HepG2 (cell line): Measurements from ENCODE around the gene CLIC4. TPM values are rescaled to one million over a fixed set of nuclear protein-coding genes. Genes with fewer than 3 reads are reported as not detected.
"Not testable (repeated sequence)": the region's sequence is repeated elsewhere in the genome, so short reads cannot be mapped to it uniquely, and the experiment has no call there.

Experiments
- ATAC-seq: fragments of 200-7000 bp; cut with Tn5 transposase; 3 replicates; pipeline ENCODE4 v1.9.1; 2020; ENCODE audit warnings: mild to moderate bottlenecking, moderate library complexity
- BruUV-seq: library from RNA; stranded (reverse); fragments of 400-500 nt; replicated peaks from 2 replicates; lab custom pipeline; 2021; lab: Mats Ljungman, UMichigan
- CTCF ChIA-PET: fragments of 300-600 bp; formaldehyde crosslinking; extraction: SDS; loops from one replicate; lab custom pipeline; 2021; ENCODE audit warnings: low total read pairs, inconsistent platforms, low intra/inter-chr PET ratio; lab: Yijun Ruan, JAX
- POLR2A ChIA-PET: fragments of 350-600 bp; sonication (Branson Sonifier 250); formaldehyde crosslinking; loops from one replicate; lab custom pipeline; 2020; ENCODE audit warnings: antibody characterized with exemption, inconsistent platforms; lab: Yijun Ruan, JAX
- DNase-seq: peaks from one replicate; pipeline ENCODE4 v3.0.0-alpha.2; 2015; ENCODE audit warnings: low spot score
- FAIRE-seq: peaks from 3 replicates; lab custom pipeline; 2011; peaks lifted over from hg19 to GRCh38; lab: Jason Lieb, UNC
- H2AFZ ChIP-seq: one replicate; pipeline ENCODE4 v1.6.1; 2011; ENCODE audit warnings: low read length, inconsistent platforms
- H3K27ac ChIP-seq: fragments of 300-600 bp; 3 replicates; pipeline ENCODE4 v1.8.0; 2011; ENCODE audit warnings: mixed run types, mild to moderate bottlenecking, mixed read lengths, low read length, inconsistent platforms; ENCODE audit not compliant: insufficient read depth; ENCODE audit errors: extremely low read length
- H3K27me3 ChIP-seq, 2 experiments: fragments of 200-600 bp in 1 of 2; 2 replicates in 1 of 2; 3 replicates in 1 of 2; pipeline versions ENCODE4 v1.6.0 to v1.8.0; 2011; ENCODE audit warnings: low read length in 2 of 2, mild to moderate bottlenecking in 2 of 2, moderate library complexity in 2 of 2, inconsistent platforms in 1 of 2; ENCODE audit not compliant: insufficient read depth in 2 of 2, control insufficient read depth in 1 of 2
- H3K36me3 ChIP-seq, 2 experiments: fragments of 200-600 bp in 1 of 2; replicated peaks in 1 of 2; 2 replicates in 1 of 2; 3 replicates in 1 of 2; pipeline versions ENCODE4 v1.5.1 to v1.8.0; 2011; ENCODE audit warnings: low read length in 2 of 2, inconsistent platforms in 1 of 2; ENCODE audit not compliant: insufficient read depth in 2 of 2, control insufficient read depth in 1 of 2
- H3K4me1 ChIP-seq: 2 replicates; pipeline ENCODE4 v1.5.1; 2012; ENCODE audit warnings: low read length, inconsistent platforms; ENCODE audit not compliant: insufficient read depth
- H3K4me2 ChIP-seq: 2 replicates; pipeline ENCODE4 v1.6.0; 2011; ENCODE audit warnings: low read depth, low read length, inconsistent platforms
- H3K4me3 ChIP-seq, 3 experiments: fragments of 200-600 bp in 1 of 3; sonication (generic), shearing (Covaris generic) in 1 of 3; replicated peaks in 1 of 3; 2 replicates each; pipeline ENCODE4 v1.5.1; 2011 to 2016; ENCODE audit warnings: low read length in 3 of 3, inconsistent platforms in 2 of 3, low read depth in 2 of 3, mild to moderate bottlenecking in 2 of 3, control low read depth in 1 of 3, mixed read lengths in 1 of 3; ENCODE audit not compliant: insufficient read depth in 1 of 3
- H3K79me2 ChIP-seq: one replicate; pipeline ENCODE4 v1.6.1; 2011; ENCODE audit warnings: low read length, inconsistent platforms; ENCODE audit not compliant: insufficient read depth
- H3K9ac ChIP-seq: 2 replicates; pipeline ENCODE4 v1.6.0; 2011; ENCODE audit warnings: mild to moderate bottlenecking, low read depth, low read length, inconsistent platforms; ENCODE audit not compliant: insufficient read depth
- H3K9me3 ChIP-seq: 2 replicates; pipeline ENCODE4 v1.5.1; 2012; ENCODE audit warnings: mild to moderate bottlenecking, low read length
- H4K20me1 ChIP-seq: 2 replicates; pipeline ENCODE4 v1.6.0; 2011; ENCODE audit warnings: inconsistent platforms, mild to moderate bottlenecking, low read length, moderate library complexity; ENCODE audit not compliant: insufficient read depth
- DPF2 ChIP-seq: sonication (generic); formaldehyde crosslinking; IDR thresholded peaks from 2 replicates; pipeline ENCODE4 v1.4.0; 2020; ENCODE audit warnings: mild to moderate bottlenecking, low read depth, missing genetic modification reagents, borderline replicate concordance
- NCOA1 ChIP-seq: sonication (generic); formaldehyde crosslinking; IDR thresholded peaks from 2 replicates; pipeline ENCODE4 v1.9.0; 2021; ENCODE audit warnings: missing genetic modification reagents
- RAD21 ChIP-seq: fragments of 450-650 bp; formaldehyde crosslinking; IDR thresholded peaks from 2 replicates; pipeline ENCODE4 v1.5.0; 2020; ENCODE audit warnings: mild to moderate bottlenecking
- SCMH1 ChIP-seq: sonication (generic); formaldehyde crosslinking; IDR thresholded peaks from 2 replicates; pipeline ENCODE4 v1.9.0; 2021; ENCODE audit warnings: missing genetic modification reagents, mild to moderate bottlenecking, borderline replicate concordance
- SIX1 ChIP-seq: sonication (generic); formaldehyde crosslinking; IDR thresholded peaks from 2 replicates; pipeline ENCODE4 v1.4.0; 2020; ENCODE audit warnings: missing genetic modification reagents, borderline replicate concordance
- ZFP90 ChIP-seq: sonication (generic); formaldehyde crosslinking; IDR thresholded peaks from 2 replicates; pipeline ENCODE4 v1.8.0; 2022; ENCODE audit warnings: missing genetic modification reagents, mild to moderate bottlenecking, inconsistent platforms, borderline replicate concordance
- ZNF510 ChIP-seq: sonication (generic); formaldehyde crosslinking; IDR thresholded peaks from 2 replicates; pipeline ENCODE4 v1.4.0; 2020; ENCODE audit warnings: low read depth, mild to moderate bottlenecking, missing genetic modification reagents
- ZNF589 ChIP-seq: sonication (generic); formaldehyde crosslinking; conservative IDR thresholded peaks from 2 replicates; pipeline ENCODE4 v1.8.0; 2022; ENCODE audit warnings: mild to moderate bottlenecking, moderate library complexity, missing genetic modification reagents
- WGBS: methylation state at CpG from one replicate; pipeline ENCODE4 v1.1.6; 2017; ENCODE audit warnings: low lambda C conversion rate; 5-methylcytosine and 5-hydroxymethylcytosine counted together
- in situ Hi-C: cut with HindIII; loops from 2 replicates; pipeline ENCODE4 v1.10.0; 2017; ENCODE audit warnings: low pct_unique_long_range_greater_than_20kb; ENCODE audit not compliant: extremely low pct_ligation_motif_present
- intact Hi-C: fragments of 100-400 bp; cut with micrococcal nuclease; formaldehyde crosslinking; loops from one replicate; pipeline ENCODE4 v1.10.0; 2022; ENCODE audit not compliant: unreplicated experiment
- polyA plus RNA-seq, 8 experiments: library from polyadenylated mRNA; depleted of rRNA in 3 of 8; stranded (reverse) in 7 of 8; unstranded in 1 of 8; fragments of >200 nt; fragmentation: Illumina TruSeq in 4 of 8; extraction: Trizol in 4 of 8; gene quantifications; 2 replicates each; pipeline versions ENCODE4 v1.2.1 to v1.2.3, GENCODE V29; 2011 to 2016; ENCODE audit warnings: low read depth in 4 of 8, missing spikeins in 1 of 8, mixed read lengths in 1 of 8; ENCODE audit not compliant: insufficient read depth in 1 of 8
- total RNA-seq, 5 experiments: library from RNA; depleted of rRNA; stranded (reverse); fragments of >200 nt; fragmentation: Illumina TruSeq; extraction: Trizol; gene quantifications; 2 replicates each; pipeline ENCODE4 v1.2.3, GENCODE V29; 2016; ENCODE audit warnings: low read depth in 1 of 5

CLIC4 gene
- total and polyA plus RNA-seq, 2 of the 13 experiments (the other 11 are each of a cell fraction or from before 2014, with no cell fraction given): 23.3 to 77.4 TPM

GRCh38 chr1:24754229-24754628 is 9.0 kb downstream of the CLIC4 start (continued):
- TF ChIP-seq SIX1 (CRISPR knock-in tag) (no peak), RAD21 (no peak), DPF2 (CRISPR knock-in tag) (no peak), NCOA1 (CRISPR knock-in tag) (no peak), ZNF589 (CRISPR knock-in tag) (no peak), ZNF510 (CRISPR knock-in tag) (no peak)

- CTCF ChIA-PET, FAIRE-seq, in situ Hi-C loops, BruUV-seq, ATAC-seq, intact Hi-C loops, H3K4me2 ChIP-seq, H3K9ac ChIP-seq, DNase-seq, H3K9me3 ChIP-seq, H3K27ac ChIP-seq, H3K4me3 ChIP-seq, H3K36me3 ChIP-seq, H2AFZ ChIP-seq, H3K27me3 ChIP-seq: not testable (repeated sequence)
- TF ChIP-seq ZFP90 (CRISPR knock-in tag): peak; percentile 57; the same call in 1 of the 2 replicates
- H3K4me1 ChIP-seq: peaks cover 50% of the 10 kb centered on the region
- POLR2A ChIA-PET: interaction anchor here (1.8 kb wide), 1 partner anchor 31 kb away, joined by 6 read pairs; no protein-coding TSS in a partner anchor
- peaks cover 79% of the 10 kb centered on the region for H3K79me2 ChIP-seq
- 89% methylated on average over 6 of the region's 6 CpGs for WGBS
- H4K20me1 ChIP-seq: peaks cover 25% of the 10 kb centered on the region
Observed at GRCh38 chr1:24755323-24755722, 10.1 kb downstream of the CLIC4 start.

DNA sequence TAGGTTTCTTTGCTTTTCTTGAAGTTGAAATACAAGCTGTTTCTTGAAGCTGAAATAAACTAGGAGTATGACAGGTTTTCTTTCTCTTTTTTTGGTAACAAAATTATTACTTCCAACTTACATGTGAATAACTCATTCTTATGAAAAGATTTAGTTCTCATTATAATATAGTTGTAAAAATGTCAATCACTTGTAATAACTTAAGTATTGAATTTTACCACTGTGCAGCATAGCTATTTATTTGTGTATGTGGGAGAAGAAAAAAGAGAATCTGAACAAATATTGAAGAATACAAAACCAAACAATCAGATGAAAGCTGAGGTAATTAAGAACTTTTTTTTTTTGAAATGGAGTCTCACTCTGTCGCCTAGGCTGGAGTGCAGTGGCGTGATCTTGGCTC is 11.1 kb downstream of the CLIC4 start:
- ChIA-PET POLR2A (no interaction called here), CTCF (no interaction called here)
- intact Hi-C loops: no loop called here
- WGBS: 98% methylated on average over 2 of the region's 2 CpGs
- H4K20me1 ChIP-seq: peaks cover 21% of the 10 kb centered on the region
- H3K4me2 ChIP-seq: no peak overlapping the region
- no peaks in the 10 kb centered on the region for H3K9me3 ChIP-seq
- peaks cover 80% of the 10 kb centered on the region for H3K79me2 ChIP-seq
- no peak for TF ChIP-seq SCMH1 (CRISPR knock-in tag)
- H3K27me3 ChIP-seq: no peaks in the 10 kb centered on the region
- no peak overlapping the region for H2AFZ ChIP-seq
- no peak overlapping the region for H3K9ac ChIP-seq
- H3K27ac ChIP-seq: no peak overlapping the region
- BruUV-seq: no TSS peak
- DNase-seq (no peak), FAIRE-seq (no peak), ATAC-seq (no peak)
- peaks cover 43% of the 10 kb centered on the region for H3K4me1 ChIP-seq
- in situ Hi-C loops: no loop called here
- H3K36me3 ChIP-seq: 0 out of 5 replicates have a peak, but pooled peaks cover 0 to 4% of the 10 kb centered on the region in 2 experiments
- H3K4me3 ChIP-seq: no peak overlapping the region
